NCI-H748 treated with DMSO at 0.1 percent for 48 hours (cell line): Measurements from ENCODE around the gene RAPGEF3.

Experiments
- DNase-seq: peaks from one replicate; lab custom pipeline; 2025; lab: John Stamatoyannopoulos, UW

The RAPGEF3 gene

GRCh38 chr12:47718531-47718930 lies 40.1 kb downstream of the RAPGEF3 start:
- no peak for DNase-seq

- peak; percentile 69 for DNase-seq
Observed at GRCh38 chr12:47717443-47718193, 41.1 kb downstream of the RAPGEF3 start.

GRCh38 chr12:47717046-47717442 lies 41.6 kb downstream of the RAPGEF3 start:
- no peak for DNase-seq

- no peak for DNase-seq
Observed at GRCh38 chr12:47715877-47716548, 42.7 kb downstream of the RAPGEF3 start.

GRCh38 chr12:47715393-47715876 lies 43.2 kb downstream of the RAPGEF3 start:
- DNase-seq, result peak; percentile 42

- DNase-seq, result no peak
Observed at GRCh38 chr12:47714826-47715386, 43.8 kb downstream of the RAPGEF3 start.

GRCh38 chr12:47712171-47712570 lies 46.5 kb downstream of the RAPGEF3 start:
- DNase-seq, result no peak

GRCh38 chr12:47711448-47711847 lies 47.2 kb downstream of the RAPGEF3 start:
- no peak for DNase-seq

GRCh38 chr12:47710278-47710677 lies 48.4 kb downstream of the RAPGEF3 start:
- DNase-seq, result no peak

GRCh38 chr12:47709671-47710070 lies 49.0 kb downstream of the RAPGEF3 start:
- DNase-seq, result no peak

GRCh38 chr12:47709237-47709636 lies 49.4 kb downstream of the RAPGEF3 start:
- no peak for DNase-seq

GRCh38 chr12:47707905-47708543 lies 50.7 kb downstream of the RAPGEF3 start:
- DNase-seq, result no peak

- no peak for DNase-seq
Observed at GRCh38 chr12:47707355-47707754, 51.3 kb downstream of the RAPGEF3 start.

GRCh38 chr12:47705566-47706425 lies 52.9 kb downstream of the RAPGEF3 start, which contains the start of gene RPAP3:
TSS of gene RPAP3 (minus strand) at chr12:47706030. CDS start at chr12:47702840, 3,190 bp downstream.
- DNase-seq, result peak; percentile 79

GRCh38 chr12:47705229-47705565 lies 53.5 kb downstream of the RAPGEF3 start:
- DNase-seq, result no peak

- no peak for DNase-seq
Observed at GRCh38 chr12:47704719-47705118, 54.0 kb downstream of the RAPGEF3 start.

GRCh38 chr12:47700263-47700662 lies 58.4 kb downstream of the RAPGEF3 start:
- DNase-seq, result no peak

GRCh38 chr12:47698631-47699030 lies 60.0 kb downstream of the RAPGEF3 start:
- DNase-seq, result no peak

GRCh38 chr12:47698055-47698454 lies 60.6 kb downstream of the RAPGEF3 start:
- DNase-seq, result no peak

GRCh38 chr12:47689215-47689614 lies 69.5 kb downstream of the RAPGEF3 start:
- DNase-seq, result no peak

- no peak for DNase-seq
Observed at GRCh38 chr12:47687636-47688035, 71.0 kb downstream of the RAPGEF3 start.
